BE2C (cell line): Measurements from ENCODE around the gene SF3B2.
A peak's percentile ranks its signal among the peaks of the same experiment; 100 is the strongest.
"Not testable (repeated sequence)": the region's sequence is repeated elsewhere in the genome, so short reads cannot be mapped to it uniquely, and the experiment has no call there.

Experiments used
- DNase-seq: peaks from one replicate; pipeline ENCODE4 v3.0.0-alpha.2; 2020
- H3K27me3 ChIP-seq: fragments of 250-450 bp; sonication (Bioruptor Pico); 2 replicates; pipeline ENCODE4 v1.5.1; 2020; ENCODE audit warnings: mild to moderate bottlenecking
- H3K36me3 ChIP-seq: fragments of 250-450 bp; sonication (Bioruptor Pico); 2 replicates; pipeline ENCODE4 v1.5.1; 2020; ENCODE audit warnings: mild to moderate bottlenecking
- H3K4me1 ChIP-seq: fragments of 250-450 bp; sonication (Bioruptor Pico); 2 replicates; pipeline ENCODE4 v1.5.1; 2020
- H3K4me3 ChIP-seq: 2 replicates; pipeline ENCODE4 v1.5.1; 2011; ENCODE audit warnings: low read depth, low read length
- H3K9me3 ChIP-seq: fragments of 250-450 bp; sonication (Bioruptor Pico); 2 replicates; pipeline ENCODE4 v1.5.1; 2020
- CTCF ChIP-seq: IDR thresholded peaks from 2 replicates; pipeline ENCODE4 v1.5.1; 2012; ENCODE audit warnings: mild to moderate bottlenecking, low read depth, low read length

SF3B2 gene

GRCh38 chr11:66087148-66087908 lies 35.2 kb downstream of the SF3B2 start:
- no peak for TF ChIP-seq CTCF
- H3K9me3 ChIP-seq, result no peaks in the 10 kb centered on the region
- H3K4me1 ChIP-seq, result peaks cover 28% of the 10 kb centered on the region
- no peak for DNase-seq
- no peaks in the 10 kb centered on the region for H3K36me3 ChIP-seq
- no peak overlapping the region for H3K4me3 ChIP-seq
- no peaks in the 10 kb centered on the region for H3K27me3 ChIP-seq

GRCh38 chr11:66089067-66089466 lies 36.9 kb downstream of the SF3B2 start:
- Histone ChIP-seq H3K4me3 (no peak overlapping the region), H3K9me3 (no peaks in the 10 kb centered on the region), H3K4me1 (peaks cover 17% of the 10 kb centered on the region), H3K36me3 (no peaks in the 10 kb centered on the region), H3K27me3 (no peaks in the 10 kb centered on the region)
- no peak for DNase-seq
- no peak for TF ChIP-seq CTCF

GRCh38 chr11:66090288-66090687 lies 38.1 kb downstream of the SF3B2 start:
- no peak for DNase-seq
- Histone ChIP-seq H3K9me3 (no peaks in the 10 kb centered on the region), H3K27me3 (no peaks in the 10 kb centered on the region), H3K4me3 (no peak overlapping the region), H3K36me3 (no peaks in the 10 kb centered on the region), H3K4me1 (peaks cover 5% of the 10 kb centered on the region)
- TF ChIP-seq CTCF, result no peak

GRCh38 chr11:66092125-66092524 lies 40.0 kb downstream of the SF3B2 start:
- not testable (repeated sequence) for H3K4me1 ChIP-seq, H3K36me3 ChIP-seq, H3K27me3 ChIP-seq, H3K4me3 ChIP-seq, H3K9me3 ChIP-seq, DNase-seq

DNA sequence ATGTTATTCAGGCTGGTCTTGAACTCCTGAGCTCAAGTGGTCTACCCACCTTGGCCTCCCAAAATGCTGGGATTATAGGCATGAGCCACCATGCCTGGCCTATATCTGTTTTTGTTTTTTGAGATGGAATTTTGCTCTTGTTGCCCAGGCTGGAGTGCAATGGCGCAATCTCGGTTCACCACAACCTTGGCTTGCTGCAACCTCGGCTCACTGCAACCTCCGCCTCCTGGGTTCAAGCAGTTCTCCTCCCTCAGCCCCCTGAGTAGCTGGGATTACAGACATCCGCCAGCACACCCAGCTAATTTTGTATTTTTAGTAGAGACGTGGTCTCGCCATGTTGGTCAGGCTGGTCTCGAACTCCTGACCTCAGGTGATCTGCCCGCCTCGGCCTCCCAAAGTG lies 47.6 kb downstream of the SF3B2 start:
- H3K9me3 ChIP-seq, H3K4me3 ChIP-seq, H3K36me3 ChIP-seq, DNase-seq, H3K27me3 ChIP-seq: not testable (repeated sequence)
- peaks cover 12% of the 10 kb centered on the region for H3K4me1 ChIP-seq

DNA sequence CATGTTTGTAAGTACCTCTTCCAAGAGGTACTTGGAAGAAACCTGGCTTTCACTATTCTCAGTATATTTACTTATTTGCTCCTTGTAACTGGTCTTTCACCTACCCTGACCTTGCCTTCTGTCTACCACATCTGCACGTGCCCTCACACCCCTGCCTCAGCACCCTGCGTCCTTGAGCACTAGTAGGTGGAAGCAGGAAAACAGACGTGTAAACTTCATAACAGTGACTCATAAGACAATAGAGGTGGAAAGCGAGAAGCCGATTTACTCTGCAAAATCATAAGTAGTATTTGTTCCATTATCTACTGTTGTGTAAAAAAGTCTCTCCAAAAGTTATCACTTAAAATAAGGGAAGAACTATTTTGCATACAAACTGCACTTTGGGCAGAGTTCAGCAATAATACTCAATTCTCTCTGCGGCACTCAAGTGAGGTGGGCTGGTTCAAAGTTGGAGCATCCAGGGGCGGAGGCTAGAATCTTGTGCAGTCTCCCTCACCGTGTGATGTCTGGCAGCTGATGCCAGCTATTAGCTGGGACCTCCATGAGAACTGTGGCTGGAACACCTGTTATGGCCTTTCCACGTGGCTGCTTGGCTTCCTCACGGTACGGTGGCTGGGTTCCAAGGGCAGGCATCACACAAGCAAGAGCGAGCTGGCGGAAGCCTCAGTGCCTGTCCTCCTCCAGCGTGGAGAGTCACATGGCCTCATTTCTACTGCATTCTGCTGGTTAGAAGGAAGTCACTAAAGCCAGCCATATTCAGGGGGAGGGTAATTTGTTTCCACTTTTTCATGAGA lies 48.3 kb downstream of the SF3B2 start:
- H3K36me3 ChIP-seq, result no peaks in the 10 kb centered on the region
- peak; percentile 68 for DNase-seq
- TF ChIP-seq CTCF, result no peak
- no peaks in the 10 kb centered on the region for H3K9me3 ChIP-seq
- no peaks in the 10 kb centered on the region for H3K27me3 ChIP-seq
- peaks cover 12% of the 10 kb centered on the region for H3K4me1 ChIP-seq
- H3K4me3 ChIP-seq, result no peak overlapping the region; the same call in 1 of the 2 replicates

DNA sequence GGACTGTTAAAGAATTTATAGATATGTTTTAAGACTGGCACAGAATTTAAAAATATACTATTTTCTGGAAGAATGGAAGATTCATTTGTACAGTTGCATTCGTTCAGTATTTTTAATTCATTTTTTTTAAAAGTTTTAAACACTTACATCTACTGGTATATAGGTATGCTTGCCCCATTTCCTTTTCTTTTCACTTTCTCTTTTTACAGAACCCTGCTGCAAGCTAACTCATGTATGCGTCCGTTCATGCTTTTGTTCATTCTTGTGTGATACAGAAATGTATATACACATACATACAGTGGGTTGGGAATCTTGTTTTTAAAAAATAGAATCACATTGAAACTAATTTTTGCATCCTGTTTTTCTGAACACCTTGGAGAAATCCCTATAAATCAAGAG lies 48.9 kb downstream of the SF3B2 start:
- Histone ChIP-seq H3K9me3 (no peaks in the 10 kb centered on the region), H3K36me3 (no peaks in the 10 kb centered on the region), H3K4me3 (no peak overlapping the region), H3K4me1 (peaks cover 12% of the 10 kb centered on the region), H3K27me3 (no peaks in the 10 kb centered on the region)
- no peak for DNase-seq
- no peak for TF ChIP-seq CTCF
